GM10847 (cell line): ENCODE results near the gene MACROH2A2.
A peak's percentile ranks its signal among the peaks of the same experiment; 100 is the strongest.

Source experiments
- POLR2A ChIP-seq: IDR thresholded peaks from 2 replicates; pipeline ENCODE4 v1.6.1; 2011; ENCODE audit not compliant: insufficient read length; ENCODE audit errors: extremely low read depth

Gene MACROH2A2

DNA sequence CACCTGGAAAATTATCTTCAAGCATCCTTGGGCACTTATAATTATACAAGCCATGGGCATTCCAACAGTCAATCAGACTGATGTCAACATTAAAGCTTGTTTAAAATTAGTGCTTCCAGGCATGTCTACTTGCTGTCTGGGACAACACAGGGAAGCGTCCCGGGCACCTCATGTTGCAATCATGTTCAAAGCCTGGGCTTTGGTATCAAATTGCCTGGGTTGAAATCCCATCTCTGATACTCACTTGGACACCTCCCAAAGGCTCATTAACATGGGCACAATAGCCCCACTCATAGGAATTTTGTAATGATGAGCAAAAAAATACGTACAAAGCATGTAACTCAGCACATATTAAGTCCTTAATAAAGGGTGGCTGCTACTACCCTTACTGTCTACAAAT lies 65.5 kb downstream of the MACROH2A2 start:
- TF ChIP-seq POLR2A = no peak

DNA sequence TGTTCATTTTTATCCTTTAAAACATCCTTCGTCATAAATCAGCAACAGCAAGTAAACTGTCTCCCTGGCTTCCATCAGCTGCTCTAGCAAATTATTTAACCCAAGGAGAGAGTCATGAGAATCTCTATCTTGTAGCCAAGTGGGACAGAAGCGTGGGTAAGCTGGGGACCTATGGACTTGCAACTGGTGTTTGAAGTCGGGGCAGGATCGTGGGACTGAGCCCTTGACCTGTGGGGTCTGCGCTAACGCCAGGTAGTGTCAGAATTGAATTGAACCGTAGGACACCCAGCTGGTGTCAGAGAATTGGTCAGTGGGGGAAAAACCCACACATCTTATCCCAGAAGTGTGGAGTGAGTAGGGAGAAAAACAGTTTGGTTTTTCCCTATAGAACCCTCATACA lies 66.6 kb downstream of the MACROH2A2 start:
- no peak for TF ChIP-seq POLR2A

DNA sequence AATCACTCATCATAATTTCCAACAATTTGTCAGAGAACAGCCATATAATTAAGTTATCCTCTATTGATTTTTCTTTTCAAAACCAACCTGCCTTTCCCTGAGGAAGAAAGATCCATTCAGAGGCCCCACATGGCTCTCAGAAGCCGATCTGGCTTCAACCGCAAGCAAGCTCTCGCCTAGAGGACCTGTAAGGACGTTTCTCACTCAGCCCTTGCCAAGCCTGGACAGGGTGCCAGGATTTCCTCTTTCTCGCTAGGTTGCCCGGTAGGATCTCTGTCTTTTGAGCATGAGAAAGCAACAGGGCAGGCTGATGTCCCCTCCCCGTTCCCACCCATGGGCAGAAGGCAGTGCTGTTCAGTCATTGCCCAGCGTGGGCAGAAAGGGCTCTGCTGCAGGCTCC lies 67.0 kb downstream of the MACROH2A2 start:
- no peak for TF ChIP-seq POLR2A

DNA sequence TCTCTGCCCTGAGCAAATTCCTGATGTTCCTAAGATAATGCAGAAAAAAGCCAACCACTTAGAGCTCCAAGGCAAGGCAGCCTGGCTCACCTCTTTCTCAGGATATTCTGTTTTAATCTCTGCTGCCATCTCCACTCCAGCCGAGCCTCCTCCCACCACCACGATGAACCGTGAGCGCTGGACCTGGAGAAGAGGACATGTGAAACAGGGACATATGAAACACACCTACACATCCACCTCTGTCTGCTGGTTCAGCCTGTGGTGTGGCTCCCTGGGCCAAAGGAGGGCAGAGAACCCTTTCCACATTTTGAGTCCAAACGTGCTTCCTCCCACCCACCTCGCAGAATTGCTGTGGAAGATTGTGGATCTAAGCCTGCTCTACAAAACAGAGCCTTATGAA lies 67.8 kb downstream of the MACROH2A2 start:
- no peak for TF ChIP-seq POLR2A

DNA sequence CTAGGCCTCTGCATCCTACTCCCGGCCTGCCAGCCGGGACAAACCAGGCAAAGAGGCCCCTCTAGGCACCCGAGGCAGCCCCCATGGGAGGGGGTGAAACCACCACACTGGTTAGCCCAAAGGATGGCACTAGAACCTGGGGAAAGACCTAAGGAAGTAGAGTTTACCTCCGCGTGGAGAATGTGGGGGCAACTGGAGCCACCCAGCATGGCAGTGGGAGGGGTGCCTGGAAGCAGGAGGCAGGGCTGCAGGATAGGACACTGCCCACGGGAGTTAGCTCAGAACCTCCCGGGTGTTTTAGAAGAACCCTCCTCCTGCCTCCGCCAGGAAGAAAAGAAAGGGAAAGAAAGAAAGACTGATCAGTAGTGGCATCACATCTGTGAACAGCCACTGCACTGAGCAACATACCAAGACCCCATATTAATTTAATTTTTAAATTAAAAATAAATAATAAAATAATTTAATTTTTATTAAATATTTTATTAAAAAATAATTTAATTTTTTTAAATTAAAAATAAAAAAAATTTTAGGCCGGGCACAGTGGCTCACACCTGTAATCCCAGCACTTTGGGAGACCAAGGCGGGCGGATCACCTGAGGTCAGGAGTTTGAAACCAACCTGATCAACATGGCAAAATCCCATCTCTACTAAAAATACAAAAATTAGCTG lies 68.8 kb downstream of the MACROH2A2 start:
- no peak for TF ChIP-seq POLR2A

DNA sequence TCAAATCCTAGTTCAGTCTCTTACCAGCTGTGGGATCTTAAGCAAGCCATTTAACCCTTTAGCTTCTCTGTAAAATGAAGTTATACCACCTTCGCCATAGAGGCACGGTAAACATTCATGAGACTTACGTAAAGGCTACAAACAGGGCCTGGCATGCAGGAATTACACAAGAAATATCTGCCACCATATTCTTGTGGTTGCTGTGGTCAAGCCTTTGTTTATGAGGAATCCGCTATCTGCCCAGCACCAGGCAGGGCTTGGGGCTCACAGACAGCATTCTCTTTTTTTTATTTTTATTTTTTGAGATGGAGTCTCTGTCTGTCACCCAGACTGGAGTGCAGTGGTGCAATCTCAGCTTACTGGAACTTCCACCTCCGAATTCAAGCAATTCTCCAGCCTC lies 70.1 kb downstream of the MACROH2A2 start:
- TF ChIP-seq POLR2A = no peak

DNA sequence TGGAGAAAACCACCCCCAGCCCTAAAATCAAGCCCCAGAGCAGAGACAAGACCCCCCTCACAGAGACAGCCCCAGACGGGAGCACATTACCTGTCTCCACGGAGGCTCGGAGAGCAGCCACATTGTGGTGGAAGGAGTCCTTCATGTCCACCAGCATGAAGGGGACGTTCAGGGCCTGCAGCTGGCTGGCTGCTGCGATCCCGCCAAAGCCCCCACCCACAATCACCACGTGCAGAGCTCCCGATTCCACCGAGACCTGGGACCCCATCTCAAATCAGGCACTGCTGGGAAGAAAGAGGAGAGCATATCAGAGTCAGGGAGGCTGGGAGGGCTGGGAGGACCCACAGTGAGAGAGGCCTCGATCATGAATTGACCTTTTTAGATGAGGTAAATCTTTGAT lies 71.2 kb downstream of the MACROH2A2 start:
- TF ChIP-seq POLR2A = no peak

DNA sequence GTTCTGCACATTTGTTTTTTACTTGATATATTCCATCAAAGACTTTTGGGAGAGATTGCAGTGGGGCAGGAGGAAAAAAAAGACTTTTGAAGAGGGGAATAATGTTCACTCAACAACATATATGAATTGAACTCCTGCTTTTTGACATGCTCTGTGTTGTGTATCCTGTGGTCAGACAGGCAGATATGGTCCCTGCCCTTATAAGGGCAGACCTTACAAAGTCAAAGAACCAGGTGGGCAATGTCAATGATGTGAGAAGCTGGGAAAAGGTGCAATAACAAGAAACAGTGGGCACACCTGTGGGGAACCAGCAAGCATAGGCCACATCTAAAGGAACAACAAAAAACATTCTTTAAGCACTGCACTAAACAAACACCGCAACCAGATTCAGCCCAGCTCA lies 71.8 kb downstream of the MACROH2A2 start:
- no peak for TF ChIP-seq POLR2A

DNA sequence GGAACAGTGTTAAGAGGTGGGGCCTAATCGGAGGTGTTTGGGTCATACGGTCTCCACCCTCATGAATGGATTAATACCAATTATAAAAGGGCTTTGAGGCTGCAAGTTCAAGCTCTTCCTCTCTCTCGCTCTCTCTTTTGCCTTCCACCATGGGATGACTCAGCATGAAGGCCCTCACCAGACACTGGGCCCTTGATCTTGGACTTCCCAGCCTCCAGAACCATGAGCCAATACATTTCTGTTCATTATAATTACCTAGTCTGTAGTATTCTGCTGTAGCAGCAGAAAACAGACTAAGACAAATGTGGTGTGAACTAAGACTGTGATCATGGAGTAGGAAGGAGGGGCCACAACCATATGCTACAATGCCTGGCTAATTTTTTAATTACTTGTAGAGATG lies 72.3 kb downstream of the MACROH2A2 start:
- TF ChIP-seq POLR2A = no peak

DNA sequence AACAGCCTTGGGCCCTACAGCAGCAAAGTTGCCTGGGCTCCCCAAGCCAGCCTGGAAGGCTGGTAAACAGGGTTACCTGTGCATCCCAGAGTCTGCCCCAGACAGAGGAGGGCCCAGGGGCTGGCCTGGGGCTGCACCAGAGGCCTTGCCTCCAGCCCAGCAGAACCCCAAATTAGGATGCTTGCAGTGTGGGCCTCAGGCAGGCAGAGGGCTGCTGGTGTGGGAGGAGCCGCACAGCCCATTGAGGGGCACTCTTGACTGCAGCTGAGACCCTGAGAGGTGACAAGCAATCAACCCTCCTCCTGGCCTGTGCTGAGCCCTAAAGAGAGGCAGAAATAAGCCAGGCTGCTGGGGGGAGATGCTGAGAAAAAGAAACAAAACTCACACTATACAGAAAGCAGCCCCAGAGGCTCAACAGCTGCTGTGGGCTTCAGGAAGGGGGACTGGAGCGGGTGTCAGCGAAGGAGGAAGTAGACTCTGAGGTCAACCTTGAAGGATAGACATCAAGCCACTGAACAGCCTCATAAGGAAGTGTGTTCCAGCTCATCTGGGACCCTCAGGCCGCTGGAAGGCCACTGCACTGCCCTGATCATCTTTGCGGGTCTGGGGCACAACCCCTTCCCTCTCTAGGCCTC lies 73.4 kb downstream of the MACROH2A2 start:
- TF ChIP-seq POLR2A = no peak

DNA sequence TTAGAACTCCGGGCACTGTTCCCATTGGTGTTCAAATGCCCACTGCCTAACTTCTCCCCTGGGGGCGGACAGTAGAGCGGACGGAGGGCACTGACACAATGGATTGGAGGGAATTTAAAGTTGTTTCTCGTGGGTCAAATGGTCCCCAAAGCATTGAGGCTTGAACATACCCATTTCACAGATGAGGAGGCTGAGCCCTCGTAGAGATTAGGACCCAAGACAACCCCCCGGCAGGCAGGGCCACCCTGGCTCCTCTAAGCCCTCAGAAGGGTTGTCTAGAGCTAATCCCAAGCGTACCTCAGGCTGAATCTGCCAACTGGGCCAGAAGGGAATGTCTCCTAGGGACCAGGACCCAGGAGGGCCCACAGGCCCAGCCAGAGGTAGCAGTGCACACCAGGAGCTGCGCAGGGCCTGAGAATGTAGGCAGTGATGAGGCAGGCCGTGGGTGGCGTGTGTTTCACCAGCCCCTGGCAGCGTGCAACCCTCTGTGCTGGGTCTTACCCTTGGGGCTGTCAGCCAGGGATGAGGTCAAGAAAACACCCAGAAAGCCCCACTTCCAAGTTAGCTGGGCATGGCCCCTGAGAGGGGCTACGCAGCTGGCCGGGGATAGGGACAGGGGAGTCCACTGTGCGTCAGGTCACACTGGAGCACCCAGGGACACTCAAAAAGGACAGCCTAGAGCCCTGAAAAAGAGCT lies 74.2 kb downstream of the MACROH2A2 start:
- no peak for TF ChIP-seq POLR2A

DNA sequence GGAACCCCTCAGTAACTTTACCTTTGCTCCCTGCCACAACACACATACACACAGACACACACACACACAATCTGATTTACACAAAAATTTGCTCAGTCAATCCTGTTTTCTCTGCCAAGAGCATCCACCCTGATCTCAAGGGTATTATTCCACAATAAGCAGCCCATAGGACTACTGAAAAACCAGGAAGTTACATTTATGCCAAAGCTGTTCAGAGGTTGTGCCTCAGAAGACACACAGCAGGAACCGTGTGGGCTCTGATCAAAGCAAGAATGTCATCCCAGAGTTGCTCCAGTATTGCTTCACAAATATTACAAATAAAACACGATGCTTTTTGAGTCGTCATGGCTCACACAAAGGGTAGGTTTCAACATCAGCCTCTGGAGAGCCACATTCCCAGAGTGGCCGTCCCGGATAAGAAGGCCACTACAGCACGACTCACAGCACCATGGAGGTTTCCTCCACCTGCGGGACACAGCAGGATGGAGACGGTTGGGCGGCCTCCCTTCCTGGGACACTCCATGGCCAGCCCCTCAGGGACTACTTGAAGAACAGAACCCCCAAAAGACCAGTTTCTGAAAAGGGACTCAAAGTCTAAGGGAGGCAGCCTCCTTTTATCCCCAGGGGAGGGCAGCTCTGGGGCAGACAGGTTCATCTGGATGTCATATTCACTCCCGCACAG lies 78.4 kb downstream of the MACROH2A2 start:
- TF ChIP-seq POLR2A = no peak

DNA sequence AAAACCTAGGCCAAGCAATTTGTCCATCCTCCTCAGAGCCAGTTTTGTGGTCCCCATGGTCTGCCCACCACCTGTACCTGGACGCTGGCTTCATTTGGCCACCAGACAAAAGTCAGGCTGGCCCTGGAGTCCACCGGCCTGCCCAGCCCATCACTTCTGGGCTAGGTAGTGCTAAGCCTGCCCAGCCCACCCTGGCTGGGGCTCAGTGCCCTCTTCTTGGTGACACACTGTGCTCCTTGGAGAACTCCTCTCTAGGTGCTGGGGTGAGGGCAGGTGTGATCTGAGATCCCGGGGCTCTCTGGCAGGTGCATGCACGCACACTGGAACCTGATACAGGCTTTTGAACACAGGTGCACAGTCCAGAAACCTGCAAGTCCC lies 78.9 kb downstream of the MACROH2A2 start:
- no peak for TF ChIP-seq POLR2A

DNA sequence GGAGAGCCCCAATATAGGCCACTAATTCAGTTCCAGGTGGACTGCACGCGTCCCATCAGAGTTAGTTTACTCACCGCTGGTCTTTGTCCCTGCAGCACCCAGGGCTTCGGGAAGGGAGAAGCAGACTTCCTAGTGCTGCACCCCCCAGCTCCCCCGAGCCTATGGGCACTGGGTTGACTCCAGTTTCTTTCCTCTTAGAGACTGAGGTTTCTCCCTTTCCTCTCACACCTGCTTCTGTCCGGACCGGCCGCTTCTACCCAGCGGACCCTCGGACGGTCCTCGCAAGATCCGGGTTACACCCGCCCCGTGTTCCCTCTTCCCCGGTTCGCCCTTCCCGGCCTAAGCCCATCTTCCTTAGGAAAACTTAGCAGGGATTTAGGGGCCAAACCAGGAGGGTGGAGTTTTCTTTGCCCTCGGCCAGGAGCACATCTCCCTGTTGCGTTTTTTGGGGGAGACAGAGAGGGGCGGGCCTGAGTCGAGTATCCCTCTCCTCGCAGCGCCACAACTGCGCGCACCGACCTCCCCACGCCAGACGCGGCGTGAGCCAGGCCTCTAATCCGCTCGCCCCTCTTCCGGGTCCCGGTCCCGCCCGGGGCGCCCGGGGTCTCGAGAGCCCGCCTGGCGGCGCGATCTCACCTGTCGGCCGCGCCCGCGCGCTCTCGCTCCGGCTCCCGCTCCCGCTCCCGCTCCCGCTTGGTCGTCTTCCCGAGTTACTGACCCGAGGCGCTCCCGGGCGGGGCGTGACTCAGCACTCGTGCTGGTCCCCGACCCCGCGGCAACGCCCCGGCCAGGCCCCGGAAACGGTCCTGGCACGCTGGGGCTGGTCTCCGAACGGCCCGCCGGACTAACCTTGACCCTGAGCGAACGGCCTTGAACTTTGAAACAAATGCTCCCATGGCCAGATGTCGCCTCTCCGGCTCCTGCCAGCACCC lies 79.7 kb downstream of the MACROH2A2 start, which contains the start of gene AIFM2:
TSS of gene AIFM2 (minus strand) at position 728 of the 932 bp plus-strand sequence. CDS start 8,741 bp downstream, outside the sequence.
- TF ChIP-seq POLR2A = peak; percentile 49

DNA sequence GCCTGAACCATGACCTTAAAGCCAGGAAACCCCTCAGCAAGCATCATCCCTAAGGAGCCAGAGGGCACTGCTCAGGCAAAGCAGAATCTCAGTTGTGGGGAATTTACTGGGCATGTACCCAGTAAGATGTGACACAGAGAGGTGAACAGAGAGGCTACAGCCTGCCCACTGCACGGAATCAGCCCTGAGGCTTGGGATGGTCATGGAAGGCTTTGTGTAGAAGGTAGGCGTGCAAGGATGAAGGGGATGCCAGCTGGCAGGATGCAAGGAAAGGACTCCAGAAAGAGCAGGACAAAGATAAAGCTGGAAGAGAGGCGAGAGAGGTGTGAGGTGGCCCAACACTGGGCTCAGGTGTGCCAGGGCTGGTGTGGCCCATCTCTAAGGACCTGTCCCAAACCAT lies 82.4 kb downstream of the MACROH2A2 start:
- TF ChIP-seq POLR2A = no peak
